ENCODE data around the gene TACO1. TPM values are rescaled to one million over a fixed set of nuclear protein-coding genes. Genes with fewer than 3 reads are reported as not detected.

Gene TACO1
- total and polyA plus RNA-seq, 2 of the 8 experiments (the other 6 are each of a cell fraction or from before 2014, with no cell fraction given) = 19.1 to 23.6 TPM

DNA sequence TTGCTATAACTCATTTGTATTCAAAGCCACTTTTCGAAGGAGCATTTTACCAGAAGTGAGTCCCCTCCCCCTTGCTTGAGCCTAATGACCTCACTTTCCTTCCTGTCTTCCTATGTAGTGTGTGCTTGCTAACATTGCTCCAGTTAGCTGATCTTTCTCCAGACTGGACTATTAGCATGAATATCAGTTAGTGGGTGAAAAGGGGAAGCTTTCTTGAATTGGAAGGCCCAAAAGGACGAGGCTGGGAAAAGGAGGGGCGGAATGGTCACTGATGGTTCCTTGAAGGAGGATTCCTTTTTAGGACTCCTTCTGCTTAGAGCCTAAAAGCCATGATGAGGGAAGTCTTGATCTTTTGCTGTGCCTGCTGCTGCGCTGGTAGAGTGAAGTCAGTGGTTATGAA is 33.5 kb downstream of the TACO1 start:
- Histone ChIP-seq H2BK15ac (ENCODE audit: low read length) (no peak overlapping the region), H4K91ac (replicated peaks; ENCODE audit: insufficient read length, low read length) (no peak overlapping the region), H2BK12ac (ENCODE audit: low read depth, low read length) (no peak overlapping the region), H2AK5ac (ENCODE audit: low read depth, low read length) (no peak overlapping the region), H2BK20ac (ENCODE audit: low read length) (no peak overlapping the region), H4K8ac (ENCODE audit: extremely low read depth, insufficient read depth, low read length) (no peak overlapping the region), H3K23ac (ENCODE audit: insufficient read length) (no peak overlapping the region), H4K5ac (ENCODE audit: insufficient read length, low read depth, low read length) (no peak overlapping the region), H3K14ac (ENCODE audit: insufficient read length) (no peak overlapping the region), H3K9me3 (ENCODE audit: insufficient read depth in 2 of 2, low read depth in 1 of 2, low read length in 1 of 2) (no peaks in the 10 kb centered on the region), H3K23me2 (ENCODE audit: low read depth, low read length) (no peaks in the 10 kb centered on the region; the same call in 1 of the 2 replicates), H3K4me1 (replicated peaks in 1 of 4; ENCODE audit: control insufficient read depth in 3 of 4, insufficient read depth in 4 of 4, low read length in 3 of 4) (peaks cover 0 to 6% (median 4%) of the 10 kb centered on the region in 4 experiments; a peak in 4 of 7 replicates), H3K79me1 (ENCODE audit: low read depth, low read length) (no peaks in the 10 kb centered on the region; the same call in 1 of the 2 replicates), H3K4me2 (ENCODE audit: insufficient read depth in 1 of 2, low read depth in 2 of 2, low read length in 2 of 2) (peak overlapping the region in 1 of 2 experiments; percentile 1; a peak in 1 of 4 replicates), H3K4me3 (ENCODE audit: extremely low read depth in 1 of 4, insufficient read depth in 2 of 4, low read depth in 3 of 4, low read length in 4 of 4) (no peak overlapping the region), H3K56ac (replicated peaks; ENCODE audit: insufficient read length, low read depth, low read length) (no peak overlapping the region), H3K27ac (ENCODE audit: low read depth, low read length) (peak overlapping the region; percentile 20; the same call in 1 of the 2 replicates), H2BK120ac (replicated peaks; ENCODE audit: low read depth, low read length) (no peak overlapping the region), H3K9ac (replicated peaks in 1 of 4; ENCODE audit: extremely low read depth in 1 of 4, low read depth in 3 of 4, low read length in 3 of 4) (no peak overlapping the region), H3K27me3 (replicated peaks in 1 of 4; ENCODE audit: control insufficient read depth in 3 of 4, extremely low read depth in 1 of 4, insufficient read depth in 3 of 4, low read length in 3 of 4) (no peaks in the 10 kb centered on the region), H3K79me2 (ENCODE audit: control insufficient read depth in 1 of 2, insufficient read depth in 2 of 2, low read length in 2 of 2) (no peaks in the 10 kb centered on the region; a peak in 1 of 4 replicates), H3K18ac (ENCODE audit: extremely low read depth, low read length) (no peak overlapping the region), H4K20me1 (replicated peaks in 1 of 2; ENCODE audit: control insufficient read depth in 1 of 2, insufficient read depth in 2 of 2, low read length in 2 of 2) (peaks cover 0 to 2% of the 10 kb centered on the region in 2 experiments), H2BK5ac (ENCODE audit: low read depth, low read length) (no peak overlapping the region), H2AFZ (ENCODE audit: low read length) (no peak overlapping the region), H3K36me3 (ENCODE audit: control insufficient read depth in 2 of 4, insufficient read depth in 4 of 4, low read length in 3 of 4) (peaks cover 0 to 7% (median 1%) of the 10 kb centered on the region in 4 experiments; a peak in 3 of 8 replicates), H3K4ac (replicated peaks; ENCODE audit: insufficient read length, low read depth, low read length) (no peak overlapping the region)
- DNase-seq (ENCODE audit: low read depth in 1 of 2, low spot score in 2 of 2) (no peak), FAIRE-seq (no peak)
- WGBS, 2 experiments (ENCODE audit: extremely low coverage in 1 of 2, insufficient coverage in 1 of 2, insufficient read length in 1 of 2, insufficient replicate concordance in 2 of 2, low coverage in 1 of 2, low lambda C conversion rate in 2 of 2, missing lambda C conversion rate in 1 of 2) = 76% methylated on average over 4 of the region's 4 CpGs; no CpG with 5 or more reads in 1 of the 2 experiments
- TF ChIP-seq, protein P1, sequence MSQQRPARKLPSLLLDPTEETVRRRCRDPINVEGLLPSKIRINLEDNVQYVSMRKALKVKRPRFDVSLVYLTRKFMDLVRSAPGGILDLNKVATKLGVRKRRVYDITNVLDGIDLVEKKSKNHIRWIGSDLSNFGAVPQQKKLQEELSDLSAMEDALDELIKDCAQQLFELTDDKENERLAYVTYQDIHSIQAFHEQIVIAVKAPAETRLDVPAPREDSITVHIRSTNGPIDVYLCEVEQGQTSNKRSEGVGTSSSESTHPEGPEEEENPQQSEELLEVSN (IDR thresholded peaks at IDR 0.05) = no peak
- TF ChIP-seq SP1 (IDR thresholded peaks at IDR 0.05; ENCODE audit: low read depth, low read length) (no peak), EGR1 (IDR thresholded peaks at IDR 0.05; ENCODE audit: borderline replicate concordance, low read depth, low read length) (no peak), RNF2 (IDR thresholded peaks at IDR 0.05; ENCODE audit: borderline replicate concordance, low read depth, low read length, missing control alignments, poor library complexity, severe bottlenecking) (no peak), SIX5 (IDR thresholded peaks at IDR 0.05; ENCODE audit: low read depth, low read length) (no peak), FOSL1 (IDR thresholded peaks at IDR 0.05; ENCODE audit: insufficient read depth, low read depth, low read length) (no peak), CBX5 (IDR thresholded peaks at IDR 0.05; ENCODE audit: low read depth, low read length) (no peak), JUND (IDR thresholded peaks at IDR 0.05; ENCODE audit: low read length) (no peak), POLR2AphosphoS5 (IDR thresholded peaks at IDR 0.05; ENCODE audit: low read depth, low read length) (no peak), TEAD4 (IDR thresholded peaks at IDR 0.05; ENCODE audit: low read depth, low read length) (no peak), SAP30 (IDR thresholded peaks at IDR 0.05; ENCODE audit: insufficient read depth, insufficient replicate concordance, low read length) (no peak), SP4 (IDR thresholded peaks at IDR 0.05; ENCODE audit: low read length) (no peak), PHF8 (conservative IDR thresholded peaks at IDR 0.05; ENCODE audit: low read depth, low read length) (no peak)
- POLR2A ChIA-PET (ENCODE audit: partially characterized antibody) = no interaction called here
- CTCF ChIA-PET (ENCODE audit: partially characterized antibody) = interaction anchor here (0.6 to 3.0 kb wide), 6 partner anchors 22 to 76 kb away, joined by 3 to 12 read pairs (median 4); no protein-coding TSS in a partner anchor
